ENCODE measurements around the gene ECSCR. TPM values are rescaled to one million over a fixed set of nuclear protein-coding genes. Genes with fewer than 3 reads are reported as not detected.
"Not testable (repeated sequence)": the region's sequence is repeated elsewhere in the genome, so short reads cannot be mapped to it uniquely, and the experiment has no call there.

The ECSCR gene
- total RNA-seq, 3 donors from 2014 or later (not counting 1 experiment from before 2014, with no cell fraction given), result 0.48 TPM; not detected in 2

- H3K27me3 ChIP-seq (ENCODE audit: control insufficient read depth, insufficient read depth, low read length), result no peaks in the 10 kb centered on the region
- no peaks in the 10 kb centered on the region for H3K9me3 ChIP-seq (ENCODE audit: control insufficient read depth, insufficient read depth, low read length)
- ATAC-seq (no peak), DNase-seq (peak in 1 of 2 donors; percentile 29)
- Mint-ChIP-seq H3K36me3 (no peaks in the 10 kb centered on the region), H3K9me3 (no peaks in the 10 kb centered on the region), H3K27ac (no peak overlapping the region), H3K4me1 (peaks cover 5 to 11% of the 10 kb centered on the region in 2 donors), H3K27me3 (ENCODE audit: low read depth in 2 of 2) (no peaks in the 10 kb centered on the region), H3K4me3 (no peak overlapping the region)
- TF ChIP-seq, protein P1, sequence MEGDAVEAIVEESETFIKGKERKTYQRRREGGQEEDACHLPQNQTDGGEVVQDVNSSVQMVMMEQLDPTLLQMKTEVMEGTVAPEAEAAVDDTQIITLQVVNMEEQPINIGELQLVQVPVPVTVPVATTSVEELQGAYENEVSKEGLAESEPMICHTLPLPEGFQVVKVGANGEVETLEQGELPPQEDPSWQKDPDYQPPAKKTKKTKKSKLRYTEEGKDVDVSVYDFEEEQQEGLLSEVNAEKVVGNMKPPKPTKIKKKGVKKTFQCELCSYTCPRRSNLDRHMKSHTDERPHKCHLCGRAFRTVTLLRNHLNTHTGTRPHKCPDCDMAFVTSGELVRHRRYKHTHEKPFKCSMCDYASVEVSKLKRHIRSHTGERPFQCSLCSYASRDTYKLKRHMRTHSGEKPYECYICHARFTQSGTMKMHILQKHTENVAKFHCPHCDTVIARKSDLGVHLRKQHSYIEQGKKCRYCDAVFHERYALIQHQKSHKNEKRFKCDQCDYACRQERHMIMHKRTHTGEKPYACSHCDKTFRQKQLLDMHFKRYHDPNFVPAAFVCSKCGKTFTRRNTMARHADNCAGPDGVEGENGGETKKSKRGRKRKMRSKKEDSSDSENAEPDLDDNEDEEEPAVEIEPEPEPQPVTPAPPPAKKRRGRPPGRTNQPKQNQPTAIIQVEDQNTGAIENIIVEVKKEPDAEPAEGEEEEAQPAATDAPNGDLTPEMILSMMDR (IDR thresholded peaks at IDR 0.05), result no peak
- H3K4me1 ChIP-seq (ENCODE audit: control insufficient read depth, insufficient read depth, low read length), result peaks cover 9% of the 10 kb centered on the region
- H3K4me3 ChIP-seq (ENCODE audit: low read length), result no peak overlapping the region
- WGBS (ENCODE audit: insufficient coverage), result 38% methylated on average over 6 of the region's 6 CpGs
- H3K36me3 ChIP-seq (ENCODE audit: control insufficient read depth, insufficient read depth, low read length), result no peaks in the 10 kb centered on the region
- no peak overlapping the region for H3K27ac ChIP-seq (ENCODE audit: low read length)
- intact Hi-C loops (cut with micrococcal nuclease), result no loop called here
Measured at GRCh38 chr5:139492700-139493192, 30.2 kb upstream of the ECSCR start.

GRCh38 chr5:139488260-139488659, 25.7 kb upstream of the ECSCR start:
- Mint-ChIP-seq H3K27me3 (ENCODE audit: low read depth in 2 of 2) (no peaks in the 10 kb centered on the region), H3K9me3 (no peaks in the 10 kb centered on the region), H3K36me3 (no peaks in the 10 kb centered on the region), H3K27ac (peak overlapping the region in 1 of 2 donors; percentile 83), H3K4me3 (no peak overlapping the region), H3K4me1 (peaks cover 5 to 11% of the 10 kb centered on the region in 2 donors)
- WGBS (ENCODE audit: insufficient coverage), result 56% methylated on average over 3 of the region's 3 CpGs
- peaks cover 13% of the 10 kb centered on the region for H3K4me1 ChIP-seq (ENCODE audit: control insufficient read depth, insufficient read depth, low read length)
- intact Hi-C loops (cut with micrococcal nuclease), result no loop called here
- H3K27ac ChIP-seq (ENCODE audit: low read length), result no peak overlapping the region
- TF ChIP-seq, protein P1 (IDR thresholded peaks at IDR 0.05), result no peak
- ATAC-seq (peak; percentile 32 to 38 (median 35)), DNase-seq (no peak)
- no peaks in the 10 kb centered on the region for H3K36me3 ChIP-seq (ENCODE audit: control insufficient read depth, insufficient read depth, low read length)
- no peak overlapping the region for H3K4me3 ChIP-seq (ENCODE audit: low read length)
- no peaks in the 10 kb centered on the region for H3K9me3 ChIP-seq (ENCODE audit: control insufficient read depth, insufficient read depth, low read length)
- no peaks in the 10 kb centered on the region for H3K27me3 ChIP-seq (ENCODE audit: control insufficient read depth, insufficient read depth, low read length)

- Histone ChIP-seq H3K9me3 (ENCODE audit: control insufficient read depth, insufficient read depth, low read length) (no peaks in the 10 kb centered on the region), H3K27me3 (ENCODE audit: control insufficient read depth, insufficient read depth, low read length) (no peaks in the 10 kb centered on the region), H3K4me3 (ENCODE audit: low read length) (no peak overlapping the region), H3K4me1 (ENCODE audit: control insufficient read depth, insufficient read depth, low read length) (peaks cover 34% of the 10 kb centered on the region), H3K27ac (ENCODE audit: low read length) (no peak overlapping the region), H3K36me3 (ENCODE audit: control insufficient read depth, insufficient read depth, low read length) (no peaks in the 10 kb centered on the region)
- H3K27me3 Mint-ChIP-seq (ENCODE audit: low read depth in 2 of 2), result no peaks in the 10 kb centered on the region
- H3K4me1 Mint-ChIP-seq, result peaks cover 17 to 22% of the 10 kb centered on the region in 2 donors
- H3K27ac Mint-ChIP-seq, result no peak overlapping the region
- no peaks in the 10 kb centered on the region for H3K9me3 Mint-ChIP-seq
- 97% methylated on average over 7 of the region's 7 CpGs for WGBS (ENCODE audit: insufficient coverage)
- ATAC-seq (no peak), DNase-seq (no peak)
- TF ChIP-seq, protein P1 (IDR thresholded peaks at IDR 0.05), result no peak
- intact Hi-C loops (cut with micrococcal nuclease), result no loop called here
- H3K4me3 Mint-ChIP-seq, result no peak overlapping the region
- H3K36me3 Mint-ChIP-seq, result no peaks in the 10 kb centered on the region
Measured at GRCh38 chr5:139486201-139486600, 23.7 kb upstream of the ECSCR start.

GRCh38 chr5:139482890-139483208, 20.3 kb upstream of the ECSCR start:
- intact Hi-C loops (cut with micrococcal nuclease), result loop anchor here (1.0 to 5.0 kb wide), 3 partner anchors 25 to 44 kb away; partner anchors contain the start of gene DNAJC18
- H3K4me1 ChIP-seq (ENCODE audit: control insufficient read depth, insufficient read depth, low read length), result peaks cover 57% of the 10 kb centered on the region
- H3K9me3 Mint-ChIP-seq; DNase-seq; ATAC-seq; H3K36me3 Mint-ChIP-seq; H3K27me3 Mint-ChIP-seq (ENCODE audit: low read depth in 2 of 2); H3K9me3 ChIP-seq (ENCODE audit: control insufficient read depth, insufficient read depth, low read length); H3K27me3 ChIP-seq (ENCODE audit: control insufficient read depth, insufficient read depth, low read length): not testable (repeated sequence)
- H3K4me3 ChIP-seq (ENCODE audit: low read length), result peak overlapping the region; percentile 48
- H3K27ac Mint-ChIP-seq, result peak overlapping the region; percentile 85 to 91
- 18% methylated on average over 6 of the region's 6 CpGs for WGBS (ENCODE audit: insufficient coverage)
- peak overlapping the region; percentile 86 for H3K4me3 Mint-ChIP-seq
- peak overlapping the region; percentile 82 for H3K27ac ChIP-seq (ENCODE audit: low read length)
- H3K36me3 ChIP-seq (ENCODE audit: control insufficient read depth, insufficient read depth, low read length), result peaks cover 16% of the 10 kb centered on the region
- H3K4me1 Mint-ChIP-seq, result peaks cover 24 to 36% of the 10 kb centered on the region in 2 donors
